Suprapubic skin (tissue), 4 donors: Measurements from ENCODE around the gene MKX.

ENCODE experiments used
- EP300 ChIP-seq: sonication (generic); formaldehyde crosslinking; IDR thresholded peaks from one replicate; pipeline ENCODE4 v1.6.1; 2017; ENCODE audit warnings: antibody characterized with exemption
- POLR2AphosphoS5 ChIP-seq, 3 donors: sonication (generic); formaldehyde crosslinking; IDR thresholded peaks; one replicate each; pipeline ENCODE4 v1.6.1; 2017; ENCODE audit warnings: antibody characterized with exemption in 3 of 3
- TF ChIP-seq, protein P1 (sequence below), 2 donors: fragments of 200-600 bp in 1 of 2; fragments of 450-650 bp in 1 of 2; sonication (generic) in 1 of 2; IDR thresholded peaks; one replicate each; pipeline ENCODE4 v1.5.1; 2016 to 2019; ENCODE audit warnings: antibody characterized with exemption in 2 of 2, mild to moderate bottlenecking in 1 of 2, moderate library complexity in 1 of 2

DNA sequence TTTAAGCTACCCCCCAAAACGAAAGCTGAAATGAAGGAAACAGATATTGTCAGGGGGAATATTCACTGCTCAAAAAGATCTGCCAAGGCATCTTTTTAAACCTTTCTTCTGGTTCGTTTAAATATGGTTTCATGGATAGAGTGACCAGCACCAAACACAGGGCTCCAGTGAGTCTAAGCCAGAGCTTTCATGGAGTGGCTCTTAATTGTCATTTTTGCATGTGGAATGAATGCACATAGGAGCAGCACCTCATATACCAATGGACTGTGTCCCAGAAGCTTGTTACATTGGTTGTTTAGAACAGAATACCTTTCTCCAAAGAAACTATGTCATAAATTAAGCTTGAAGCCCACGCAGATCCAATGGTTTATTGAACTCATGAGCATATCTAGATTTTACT is 17.3 kb downstream of the MKX start:
- TF ChIP-seq EP300 (no peak), POLR2AphosphoS5 (IDR thresholded peaks at IDR 0.05) (no peak)
- TF ChIP-seq, protein P1, sequence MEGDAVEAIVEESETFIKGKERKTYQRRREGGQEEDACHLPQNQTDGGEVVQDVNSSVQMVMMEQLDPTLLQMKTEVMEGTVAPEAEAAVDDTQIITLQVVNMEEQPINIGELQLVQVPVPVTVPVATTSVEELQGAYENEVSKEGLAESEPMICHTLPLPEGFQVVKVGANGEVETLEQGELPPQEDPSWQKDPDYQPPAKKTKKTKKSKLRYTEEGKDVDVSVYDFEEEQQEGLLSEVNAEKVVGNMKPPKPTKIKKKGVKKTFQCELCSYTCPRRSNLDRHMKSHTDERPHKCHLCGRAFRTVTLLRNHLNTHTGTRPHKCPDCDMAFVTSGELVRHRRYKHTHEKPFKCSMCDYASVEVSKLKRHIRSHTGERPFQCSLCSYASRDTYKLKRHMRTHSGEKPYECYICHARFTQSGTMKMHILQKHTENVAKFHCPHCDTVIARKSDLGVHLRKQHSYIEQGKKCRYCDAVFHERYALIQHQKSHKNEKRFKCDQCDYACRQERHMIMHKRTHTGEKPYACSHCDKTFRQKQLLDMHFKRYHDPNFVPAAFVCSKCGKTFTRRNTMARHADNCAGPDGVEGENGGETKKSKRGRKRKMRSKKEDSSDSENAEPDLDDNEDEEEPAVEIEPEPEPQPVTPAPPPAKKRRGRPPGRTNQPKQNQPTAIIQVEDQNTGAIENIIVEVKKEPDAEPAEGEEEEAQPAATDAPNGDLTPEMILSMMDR (IDR thresholded peaks at IDR 0.05): no peak
